NCI-H2107 treated with DMSO at 0.1 percent for 48 hours (cell line): Measurements from ENCODE around the gene GLRX5.
A peak's percentile ranks its signal among the peaks of the same experiment; 100 is the strongest.
"Not testable (repeated sequence)": the region's sequence is repeated elsewhere in the genome, so short reads cannot be mapped to it uniquely, and the experiment has no call there.

Source experiments
- DNase-seq: peaks from one replicate; lab custom pipeline; 2025; ENCODE audit not compliant: unreplicated experiment; lab: John Stamatoyannopoulos, UW

GLRX5 gene

DNA sequence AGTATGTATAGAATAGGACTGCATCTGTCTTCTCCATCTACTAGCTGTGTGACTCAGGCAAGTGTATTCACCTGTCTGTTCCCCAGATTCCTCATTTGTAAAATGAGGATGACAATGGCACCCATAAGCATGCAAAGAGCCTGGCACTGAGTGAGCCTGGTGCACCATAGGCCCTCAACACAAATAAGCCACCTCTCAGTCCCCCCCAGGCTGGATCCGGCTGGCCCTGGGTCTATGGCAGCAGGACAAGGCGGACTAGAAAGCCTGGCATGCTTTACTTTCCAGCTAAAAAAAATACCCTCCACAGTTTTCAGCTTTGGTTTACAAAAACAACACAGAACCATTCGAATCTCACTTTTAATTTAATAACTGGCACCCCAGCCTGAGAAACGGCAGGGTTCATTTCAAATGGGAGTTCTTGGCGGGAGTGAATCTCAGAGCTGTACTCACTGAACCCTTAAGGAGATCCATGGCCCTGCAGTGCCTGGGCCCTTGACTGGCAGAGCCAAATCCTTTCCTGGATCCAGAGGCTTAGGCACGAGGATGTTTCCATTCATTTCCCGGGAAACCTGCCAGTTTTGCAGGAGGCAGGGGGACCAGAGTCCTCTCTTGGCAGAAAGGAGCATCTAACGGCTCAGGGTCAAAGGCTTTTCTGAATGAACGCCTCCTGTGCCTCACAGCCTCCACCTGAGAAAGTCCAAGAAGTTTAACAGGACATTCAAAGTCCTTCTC lies 36.1 kb upstream of the GLRX5 start:
- no peak for DNase-seq

DNA sequence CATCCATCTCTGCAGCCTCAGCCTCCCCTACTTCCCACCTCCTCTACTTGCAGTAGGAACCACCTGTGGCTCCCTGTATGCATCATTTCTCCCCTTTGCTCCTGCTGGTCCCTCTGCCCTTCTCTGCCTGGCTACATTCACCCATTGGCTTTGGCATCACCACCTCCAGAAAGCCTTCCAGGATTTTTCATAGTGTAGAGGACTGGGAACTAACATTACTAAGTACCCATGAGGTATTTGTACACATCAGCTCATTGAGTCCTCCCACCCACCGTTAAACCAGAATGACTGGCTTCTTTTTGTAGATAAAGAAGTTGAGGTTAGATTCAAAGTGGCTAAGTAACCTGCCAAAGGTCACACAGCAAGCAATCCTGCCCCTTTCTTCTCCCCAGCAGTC lies 35.5 kb upstream of the GLRX5 start:
- no peak for DNase-seq

DNA sequence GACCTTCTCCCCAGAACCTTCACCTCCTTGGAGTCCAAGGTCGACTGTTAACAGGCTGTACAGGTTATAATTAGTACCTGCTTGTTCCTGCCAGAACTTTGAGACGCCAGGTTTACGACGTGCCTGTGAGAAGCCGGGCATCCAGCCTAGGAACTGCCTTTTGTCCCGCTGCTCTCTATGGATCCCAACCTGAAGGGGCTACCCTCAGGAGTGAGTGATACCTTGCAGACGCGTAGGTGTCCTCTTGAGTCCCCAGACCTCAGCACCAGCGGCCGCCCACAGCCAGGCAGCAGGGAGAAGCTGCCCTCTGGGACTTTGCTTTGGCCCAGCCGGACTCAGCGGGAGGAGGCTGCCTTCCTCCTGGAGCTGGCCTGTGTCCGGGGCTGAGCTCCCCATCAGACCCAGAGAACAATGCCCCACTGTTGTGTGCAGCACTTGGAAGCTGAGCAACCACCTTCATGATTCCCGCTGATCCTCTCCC lies 34.6 kb upstream of the GLRX5 start:
- DNase-seq = no peak

DNA sequence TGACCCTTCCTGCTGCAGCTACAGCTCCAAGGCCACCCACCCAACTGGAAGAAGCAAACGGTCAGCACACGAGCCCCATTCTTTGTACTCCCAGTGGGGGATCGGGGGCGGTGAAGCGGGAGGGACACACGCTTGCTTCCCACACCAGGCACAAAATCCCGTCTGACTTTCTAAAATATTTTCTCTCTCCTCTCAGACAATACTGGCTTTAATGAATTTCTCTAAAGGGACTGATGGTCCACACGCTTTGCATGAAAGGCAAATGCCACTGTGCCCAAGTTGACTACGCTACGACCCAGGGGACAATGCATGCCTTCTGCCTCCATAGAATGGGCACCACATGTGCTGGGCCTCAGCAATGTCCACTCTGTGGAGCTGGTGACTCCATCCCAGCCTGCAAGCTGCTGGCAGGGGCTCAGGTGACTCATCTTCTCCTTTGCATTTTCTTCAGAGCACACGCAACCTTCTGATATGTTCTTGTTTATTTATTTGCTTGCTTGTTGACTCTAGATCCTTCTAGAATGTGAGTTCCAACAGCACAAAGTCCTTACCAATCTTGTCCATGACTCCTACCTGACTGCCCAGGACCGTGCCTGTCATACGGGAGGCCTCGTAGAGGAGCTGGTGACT lies 34.0 kb upstream of the GLRX5 start:
- DNase-seq = no peak

DNA sequence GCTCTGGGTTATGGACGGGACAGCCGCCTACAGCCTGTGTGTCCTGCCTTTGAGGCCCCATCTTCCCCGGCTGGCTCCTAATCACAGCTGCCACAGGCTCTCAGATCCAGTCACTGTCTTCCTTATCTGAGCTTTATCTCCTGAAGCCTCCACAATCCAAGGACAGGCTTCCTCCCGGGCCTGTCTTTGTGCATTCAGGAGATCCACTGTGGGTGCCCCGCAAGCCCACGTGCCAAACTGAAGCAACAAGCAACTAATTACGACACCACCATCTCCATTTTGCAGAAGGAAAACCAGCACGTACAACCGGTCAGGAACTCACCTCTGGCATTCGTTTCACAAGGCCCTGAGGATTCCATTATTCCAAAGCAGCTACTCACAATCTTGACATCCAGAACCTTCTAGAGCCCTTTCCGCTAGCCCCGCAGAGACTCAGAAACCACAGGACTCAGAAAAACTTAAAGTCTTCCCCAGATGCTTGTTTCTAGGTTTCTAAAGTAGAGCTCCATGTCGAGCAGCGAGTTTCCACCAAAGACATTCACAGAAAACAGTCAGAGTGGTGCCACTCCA lies 32.4 kb upstream of the GLRX5 start:
- DNase-seq = no peak

DNA sequence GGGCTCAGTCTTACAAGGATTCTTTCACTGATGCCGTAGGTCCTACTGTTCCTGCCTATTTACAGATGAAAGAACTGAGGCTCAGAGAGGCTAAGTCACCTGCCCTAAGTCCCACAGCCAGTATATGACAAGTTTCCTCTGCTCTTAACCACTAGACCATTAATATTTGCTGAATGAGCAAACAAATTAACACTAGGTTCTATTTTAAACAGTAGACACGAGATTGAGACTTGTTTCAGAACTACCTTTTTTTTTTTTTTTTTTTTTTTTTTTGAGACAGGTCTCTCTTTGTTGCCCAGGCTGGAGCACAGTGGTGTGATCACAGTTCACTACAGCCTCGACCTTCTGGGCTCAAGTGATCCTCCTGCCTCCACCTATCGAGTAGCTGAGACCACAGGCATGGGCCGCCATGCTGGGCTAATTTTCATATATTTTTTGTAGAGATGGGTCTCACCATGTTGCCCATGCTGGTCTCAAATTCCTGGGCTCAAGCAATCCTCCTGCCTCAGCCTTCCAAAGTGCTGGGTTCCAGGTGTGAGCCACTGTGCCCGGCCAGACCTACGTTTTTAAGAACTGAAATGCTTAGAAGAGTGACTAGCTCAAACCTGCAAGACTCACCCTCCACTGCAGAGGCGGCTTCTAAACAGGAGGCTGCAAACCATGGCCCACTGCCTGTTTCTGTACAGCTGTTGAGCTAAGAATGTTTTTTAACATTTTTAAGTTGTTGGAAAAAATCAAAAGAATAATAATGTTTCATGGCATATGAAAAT lies 31.3 kb upstream of the GLRX5 start:
- DNase-seq = no peak

DNA sequence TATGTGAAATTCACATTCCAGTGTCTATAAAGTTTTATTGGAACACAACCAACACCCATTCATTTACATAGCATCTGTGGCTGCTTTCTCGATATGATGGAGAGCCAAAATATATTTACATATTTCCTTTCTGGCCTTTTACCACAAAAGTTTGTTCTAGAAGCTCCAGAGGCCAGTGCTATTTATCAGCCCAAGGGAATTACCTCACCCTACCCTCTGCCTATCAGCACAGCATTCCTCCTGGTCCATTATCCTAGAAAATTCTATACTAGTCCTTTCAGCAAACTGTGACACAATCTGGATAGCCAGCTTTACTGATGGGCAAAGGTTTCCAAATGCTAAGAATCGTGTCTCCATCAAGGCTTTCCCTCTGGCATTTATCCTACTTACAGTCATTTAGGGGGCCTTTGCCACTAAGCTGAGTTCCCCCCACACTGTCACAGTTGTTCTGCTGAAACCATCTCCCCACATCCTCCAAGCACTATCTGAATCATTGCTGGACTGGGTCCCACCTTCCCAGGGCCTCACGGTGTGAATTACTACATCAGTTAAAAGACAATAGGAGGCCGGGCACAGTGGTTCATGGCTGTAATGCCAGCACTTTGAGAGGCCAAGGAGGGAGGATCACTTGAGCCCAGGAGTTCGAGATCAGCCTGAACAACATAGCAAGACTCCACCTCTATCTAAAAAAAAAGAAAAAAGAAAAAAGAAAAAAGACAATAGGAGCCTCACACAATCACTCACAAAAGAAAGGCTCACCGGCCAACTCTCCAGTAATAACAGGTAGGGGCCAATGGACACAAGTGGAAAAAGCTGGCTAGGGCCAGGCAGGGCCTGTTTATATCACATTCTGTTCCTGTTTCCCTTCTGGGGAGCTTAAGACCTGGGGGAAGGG lies 30.5 kb upstream of the GLRX5 start:
- no peak for DNase-seq

DNA sequence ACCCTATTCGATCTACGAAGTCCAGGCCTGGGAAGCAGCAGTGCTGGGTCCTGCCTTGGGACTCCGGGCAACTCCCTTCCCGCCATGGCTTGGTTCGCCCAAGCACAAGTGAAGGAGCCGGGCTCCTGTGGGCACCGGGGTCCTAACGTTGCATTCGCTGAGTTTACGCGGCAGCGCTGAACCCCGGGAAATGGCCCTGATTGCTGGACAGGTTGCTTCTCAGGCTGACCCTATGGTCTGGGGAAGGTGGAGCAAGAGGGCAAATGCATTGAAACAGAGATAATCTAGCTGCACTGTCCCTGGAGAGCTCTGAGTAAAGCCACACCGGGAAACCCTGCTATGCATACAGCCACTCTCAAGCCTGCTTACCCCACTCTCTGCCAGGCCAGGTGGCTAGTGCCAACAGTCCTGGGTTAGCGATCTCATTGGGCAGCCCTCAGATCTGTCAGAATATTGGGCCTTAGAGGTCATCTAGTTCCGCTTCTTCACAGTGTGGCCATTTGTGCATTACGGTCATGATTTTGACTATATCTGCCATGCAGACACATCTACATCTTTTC lies 29.7 kb upstream of the GLRX5 start:
- DNase-seq = no peak

DNA sequence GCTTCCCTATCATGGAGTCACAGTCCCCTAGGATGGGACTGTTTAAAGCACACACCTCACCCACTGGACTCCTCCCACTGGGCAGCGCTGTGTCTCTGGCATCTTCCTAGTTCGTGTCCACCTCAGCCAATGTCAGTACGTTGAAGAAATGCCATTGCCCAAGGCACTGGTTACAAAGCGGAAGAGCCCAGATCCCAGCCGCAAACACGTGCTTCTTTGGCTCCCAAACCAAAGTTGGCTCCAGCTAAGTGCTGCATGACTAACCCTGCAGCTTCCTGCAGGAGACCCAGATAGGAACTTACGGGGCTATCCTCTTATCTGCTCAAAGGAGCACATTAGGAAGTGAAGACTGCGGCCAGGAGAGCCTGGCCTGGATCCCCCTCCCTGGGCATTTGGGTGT lies 27.7 kb upstream of the GLRX5 start:
- no peak for DNase-seq

DNA sequence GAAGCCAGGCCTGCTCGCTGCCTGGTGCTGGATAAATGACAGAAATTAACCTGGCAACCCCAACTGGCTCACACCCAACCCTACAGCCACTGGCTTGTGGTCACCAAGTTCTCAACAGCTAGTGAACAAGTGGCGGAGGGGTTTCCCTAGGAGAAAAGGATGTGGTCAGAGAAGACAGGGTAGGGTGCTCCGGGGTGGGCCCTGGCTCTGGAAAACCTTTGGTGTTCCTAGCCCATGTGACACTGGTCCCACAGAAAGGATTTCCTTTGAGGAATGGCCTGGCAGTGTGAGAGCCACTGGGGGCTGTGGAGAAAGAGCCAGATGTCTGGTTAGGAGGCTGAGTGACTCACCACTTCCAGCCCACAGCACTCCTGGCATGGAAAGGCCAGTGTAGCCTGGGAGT lies 27.1 kb upstream of the GLRX5 start:
- DNase-seq = no peak

DNA sequence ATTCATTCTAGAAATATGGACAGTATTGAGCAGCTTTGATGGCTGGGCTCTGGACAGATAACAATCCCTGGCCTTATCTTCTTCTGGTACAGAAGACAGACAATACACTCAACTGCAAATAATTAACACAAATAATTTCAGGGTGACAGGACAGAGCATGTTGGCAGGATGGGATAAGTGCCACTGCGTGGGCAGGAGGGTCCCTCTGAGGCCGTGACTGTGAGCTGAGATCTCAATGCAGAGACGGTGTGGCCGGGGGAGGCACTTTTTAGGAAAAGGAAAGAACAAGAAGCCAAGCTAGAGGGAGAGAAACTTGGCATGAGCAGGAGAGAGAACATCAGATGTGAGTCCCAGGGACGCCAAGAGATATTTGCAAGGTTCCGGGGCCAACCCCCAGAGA lies 26.5 kb upstream of the GLRX5 start:
- no peak for DNase-seq

DNA sequence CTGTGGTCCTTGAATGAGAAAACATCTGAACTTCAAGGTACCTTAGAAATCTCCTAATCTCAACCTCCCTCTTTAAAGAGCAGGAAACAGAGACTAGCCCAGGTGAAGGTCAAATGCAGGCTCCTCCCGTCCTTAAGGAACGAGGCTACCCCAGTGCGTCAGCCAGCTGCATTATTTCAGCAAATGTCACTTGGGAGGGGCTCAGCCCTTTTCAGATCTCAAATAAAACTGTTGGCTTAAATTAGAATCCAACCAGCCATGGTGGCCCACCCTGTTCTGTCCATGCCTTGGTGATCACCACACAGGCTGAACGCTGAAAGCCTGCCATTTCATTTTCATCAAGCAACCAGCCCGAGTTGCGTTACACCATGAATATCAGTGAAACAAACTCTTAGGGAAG lies 25.4 kb upstream of the GLRX5 start:
- no peak for DNase-seq

DNA sequence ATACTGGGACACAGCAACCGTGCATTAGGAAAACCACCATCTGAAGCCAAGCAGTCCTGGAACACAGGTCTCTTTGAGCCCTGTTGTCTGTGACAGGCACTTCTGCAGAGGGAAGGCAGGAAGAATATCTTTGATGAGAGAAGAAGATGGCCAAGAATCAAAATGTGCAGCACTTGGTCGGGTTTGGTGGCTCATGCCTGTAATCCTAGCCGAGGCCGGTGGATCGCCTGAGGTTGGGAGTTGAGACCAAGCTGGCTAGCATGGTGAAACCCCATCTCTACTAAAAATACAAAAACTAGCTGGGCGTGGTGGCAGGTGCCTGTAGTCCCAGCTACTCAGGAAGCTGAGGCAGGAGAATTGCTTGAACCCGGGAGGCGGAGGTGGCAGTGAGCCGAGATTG lies 24.5 kb upstream of the GLRX5 start:
- DNase-seq = not testable (repeated sequence)

DNA sequence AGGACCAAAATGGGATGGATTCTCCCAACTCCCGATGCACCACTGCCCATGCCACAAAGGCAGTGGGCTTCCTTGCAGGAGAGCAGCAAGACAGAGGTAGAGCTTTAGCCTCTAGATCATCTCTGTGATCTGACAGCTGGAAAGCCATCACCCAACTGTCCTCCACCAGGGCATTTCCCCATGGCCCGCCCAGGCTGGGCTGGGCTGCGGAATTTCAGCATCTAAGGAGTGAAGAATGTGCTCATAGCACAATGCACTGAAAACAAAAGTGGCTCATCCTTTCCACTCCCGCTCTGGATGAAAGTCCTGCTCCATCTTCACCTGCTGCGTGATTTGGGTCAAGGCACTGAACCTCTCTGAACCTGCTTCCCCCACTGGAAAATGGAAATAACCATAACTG lies 24.0 kb upstream of the GLRX5 start:
- DNase-seq = no peak

DNA sequence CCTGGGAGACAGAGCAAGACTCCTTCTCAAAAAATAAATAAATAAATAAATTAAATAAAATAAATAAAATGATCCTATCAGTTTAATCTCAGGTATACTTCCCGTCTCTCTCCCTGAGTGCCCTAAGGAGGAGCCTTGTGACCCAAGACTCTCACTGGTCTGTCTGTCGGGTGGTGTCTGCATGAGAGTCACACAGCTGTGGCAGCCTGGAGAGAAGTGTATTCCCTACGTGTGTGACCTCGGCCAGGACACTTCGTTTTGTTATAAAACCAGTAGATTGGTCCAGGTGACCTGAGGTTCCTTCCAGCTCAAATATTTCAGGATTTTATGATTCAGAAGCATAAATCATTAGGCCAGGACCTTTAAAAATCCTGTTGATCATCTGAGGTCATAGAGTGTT lies 23.2 kb upstream of the GLRX5 start:
- DNase-seq = no peak

DNA sequence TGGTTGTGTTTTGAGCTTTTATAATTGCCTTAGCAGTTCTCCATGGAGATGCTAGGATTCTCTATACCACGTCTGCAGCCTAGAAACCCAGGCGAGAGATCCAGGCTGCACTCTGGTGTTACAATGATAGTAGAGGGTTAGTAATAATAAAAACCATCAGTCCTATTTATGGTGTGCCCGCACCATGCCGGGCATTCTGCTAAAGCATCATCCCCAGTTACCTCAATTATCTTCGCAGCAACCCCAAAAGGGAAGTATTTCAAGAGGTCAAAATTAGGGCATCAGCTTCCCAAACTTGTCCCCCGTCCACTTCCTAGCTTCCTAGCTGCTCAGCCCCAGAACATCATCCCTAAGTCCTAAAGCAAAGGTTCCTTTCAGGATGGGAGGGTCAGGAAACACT lies 21.6 kb upstream of the GLRX5 start:
- no peak for DNase-seq

DNA sequence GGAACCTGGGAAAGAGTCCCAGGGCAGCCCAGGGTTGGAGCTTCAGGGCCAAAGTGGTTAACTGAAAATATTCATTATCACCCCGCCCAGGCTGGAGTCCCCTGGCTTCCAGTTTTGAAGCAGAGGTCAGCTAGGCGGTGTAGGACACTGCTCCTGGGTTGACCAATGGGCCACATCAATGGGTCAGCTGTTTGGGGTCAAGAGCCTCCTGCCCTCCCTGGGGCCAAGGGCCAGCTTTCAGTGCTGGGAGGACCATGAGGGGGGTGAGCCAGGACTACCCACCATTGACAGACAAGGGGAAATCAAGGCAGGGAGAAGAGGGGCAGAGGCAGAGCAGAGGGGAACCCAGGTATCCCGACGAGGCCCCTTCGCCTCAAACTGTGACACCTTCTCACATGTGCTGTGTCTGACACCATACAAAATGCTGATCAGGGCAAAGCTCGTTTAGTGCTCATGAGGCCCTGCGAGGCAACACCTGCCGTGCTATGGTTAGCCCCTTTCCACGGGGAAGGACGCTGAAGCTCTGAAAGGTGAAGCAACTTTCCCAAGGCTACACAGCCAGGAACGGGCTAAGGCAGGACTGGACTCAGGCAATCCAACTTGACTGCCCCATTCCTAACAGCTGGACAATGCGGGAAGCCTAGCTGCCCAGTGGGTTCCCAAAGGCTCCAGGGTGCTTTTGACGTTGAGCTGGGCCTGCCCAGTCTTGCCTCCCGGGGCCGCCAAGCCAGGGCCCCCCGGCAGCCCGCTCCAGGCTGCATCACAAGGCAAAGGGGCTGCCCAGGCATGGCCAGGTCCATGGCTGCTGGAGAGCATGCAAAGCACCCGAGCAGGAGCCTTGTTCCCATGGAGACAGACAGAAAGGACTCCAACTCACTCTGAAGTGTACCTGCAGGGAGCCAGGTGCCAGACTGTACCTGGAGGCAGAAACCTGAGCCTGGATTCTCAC lies 20.4 kb upstream of the GLRX5 start:
- DNase-seq = peak; percentile 95

DNA sequence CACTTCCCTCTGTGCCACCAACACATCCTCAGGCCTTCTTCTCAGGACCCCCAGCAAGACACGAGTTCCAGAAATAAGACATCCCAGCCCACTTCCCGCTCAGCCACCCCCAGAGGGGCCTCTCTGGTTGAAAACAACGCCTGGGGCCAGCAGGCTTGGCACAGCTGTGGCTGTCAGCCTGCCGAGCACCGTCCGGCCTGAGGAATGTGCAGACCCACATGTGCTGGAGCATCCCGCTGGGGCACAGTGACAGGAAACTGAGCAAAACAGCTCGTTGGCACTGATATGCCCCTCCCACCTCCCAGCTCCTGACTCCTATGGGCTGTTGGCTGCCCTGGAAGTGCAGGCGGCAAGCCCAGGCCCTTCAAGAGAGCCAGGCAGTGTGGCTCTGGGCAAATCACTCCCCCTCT lies 19.8 kb upstream of the GLRX5 start:
- peak; percentile 67 for DNase-seq
